SJCRH30 (cell line): Measurements from ENCODE around the gene KLHDC3. TPM values are rescaled to one million over a fixed set of nuclear protein-coding genes. Genes with fewer than 3 reads are reported as not detected.

Source experiments
- DNase-seq, 2 experiments: peaks; one replicate each; pipeline ENCODE4 v3.0.0-alpha.2; 2015 to 2020
- H3K27ac ChIP-seq: fragments of 250-450 bp; sonication (Bioruptor Pico); 2 replicates; pipeline ENCODE4 v1.5.1; 2020; ENCODE audit warnings: mild to moderate bottlenecking, moderate library complexity
- H3K27me3 ChIP-seq: fragments of 250-450 bp; sonication (Bioruptor Pico); 2 replicates; pipeline ENCODE4 v1.5.1; 2020; ENCODE audit warnings: mild to moderate bottlenecking, moderate library complexity
- H3K36me3 ChIP-seq: fragments of 250-450 bp; sonication (Bioruptor Pico); 2 replicates; pipeline ENCODE4 v1.5.1; 2020; ENCODE audit warnings: mild to moderate bottlenecking, moderate library complexity
- H3K4me1 ChIP-seq: fragments of 250-450 bp; sonication (Bioruptor Pico); 2 replicates; pipeline ENCODE4 v1.5.1; 2020; ENCODE audit warnings: mild to moderate bottlenecking, moderate library complexity
- H3K4me3 ChIP-seq: fragments of 250-450 bp; sonication (Bioruptor Pico); 2 replicates; pipeline ENCODE4 v1.5.1; 2020; ENCODE audit warnings: mild to moderate bottlenecking, moderate library complexity
- H3K9me3 ChIP-seq: fragments of 250-450 bp; sonication (Bioruptor Pico); replicated peaks from 2 replicates; pipeline ENCODE4 v1.5.1; 2020; ENCODE audit warnings: mild to moderate bottlenecking, moderate library complexity
- total RNA-seq: library from RNA; depleted of rRNA; stranded (reverse); fragments of >200 nt; shearing (Covaris generic); gene quantifications from 2 replicates; pipeline ENCODE4 v1.2.3, GENCODE V29; 2014

The KLHDC3 gene
- total RNA-seq, 1 experiment from 2014 or later, result 115 TPM

DNA sequence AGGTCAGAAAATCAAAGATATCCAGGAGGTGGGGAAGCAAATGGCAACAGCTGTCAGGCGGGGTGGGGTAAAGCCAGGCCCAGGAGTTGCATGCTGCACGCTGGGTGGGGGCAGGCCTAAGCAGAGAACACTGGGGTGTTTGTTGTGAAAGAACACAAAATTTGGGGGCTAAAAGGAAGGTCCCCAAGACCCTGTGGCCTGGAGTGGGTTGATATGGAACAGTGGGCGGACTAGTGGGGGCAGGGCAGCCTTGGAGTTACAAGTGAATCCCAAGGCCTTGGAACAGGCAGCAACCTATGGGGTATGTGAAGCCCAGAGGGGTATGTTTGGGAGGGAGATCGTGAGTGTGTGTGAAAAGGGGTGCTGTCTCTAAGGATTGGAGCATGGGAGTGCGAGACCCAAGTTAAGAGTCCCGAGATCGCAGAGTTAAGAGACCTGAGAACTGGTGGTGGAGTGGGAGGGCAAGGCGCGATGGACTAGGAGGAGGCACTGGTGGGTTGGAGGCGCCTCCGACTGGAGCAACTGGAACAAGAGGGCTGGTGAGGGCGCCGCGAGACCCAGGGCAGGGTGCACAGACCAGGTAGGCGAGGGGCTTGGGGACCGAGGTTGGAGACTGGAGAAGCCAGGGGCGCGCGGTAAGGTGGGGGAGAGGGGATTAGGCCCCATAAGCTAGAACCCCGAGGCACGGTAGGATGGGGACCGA, 38.9 kb downstream of the KLHDC3 start:
- peak overlapping the region; percentile 80 for H3K4me3 ChIP-seq
- peaks cover 10% of the 10 kb centered on the region for H3K36me3 ChIP-seq
- H3K9me3 ChIP-seq, result no peaks in the 10 kb centered on the region
- no peaks in the 10 kb centered on the region for H3K27me3 ChIP-seq
- peak; percentile 61 to 62 for DNase-seq
- H3K27ac ChIP-seq, result peak overlapping the region; percentile 85
- H3K4me1 ChIP-seq, result peaks cover 11% of the 10 kb centered on the region; the same call in 1 of the 2 replicates

DNA sequence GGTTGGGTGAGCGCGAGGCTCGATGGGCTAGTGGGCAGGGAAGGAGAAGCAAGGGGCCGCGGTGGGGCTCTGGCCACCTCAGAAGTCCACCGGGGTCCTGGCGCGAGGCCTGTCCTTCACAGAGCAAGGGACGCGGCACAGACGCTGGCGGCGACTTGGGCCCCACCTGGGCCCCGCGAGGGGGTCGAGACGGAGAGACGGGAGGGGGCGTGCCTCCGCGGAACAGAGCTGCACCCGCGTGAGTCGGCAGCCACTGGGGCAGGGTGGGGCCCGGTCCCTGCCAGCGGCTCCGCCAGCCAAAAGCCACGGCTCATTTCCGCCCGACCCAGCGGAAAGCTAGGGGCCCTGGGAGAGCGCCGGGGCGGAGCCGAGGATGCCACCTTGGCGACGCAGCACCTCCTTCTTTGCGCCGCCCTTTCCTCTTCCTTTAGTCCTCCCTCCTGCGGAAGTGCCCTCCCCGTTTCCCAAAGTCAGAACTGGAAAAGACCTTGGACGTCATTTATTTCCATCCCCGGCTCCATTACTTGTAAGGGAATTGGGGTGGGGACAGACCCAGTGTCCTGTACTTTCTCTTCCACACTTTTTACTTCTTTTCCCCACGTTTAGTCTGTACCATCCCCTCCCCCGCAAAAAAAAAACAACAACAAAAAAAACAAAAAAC, 39.6 kb downstream of the KLHDC3 start, which contains the start of gene CUL7:
Gene CUL7, minus strand, starts transcription at position 307 of the 661 bp plus-strand sequence. CDS start 1,063 bp downstream, outside the sequence.
- peak within 1 kb of the TSS; percentile 80 for H3K4me3 ChIP-seq

DNA sequence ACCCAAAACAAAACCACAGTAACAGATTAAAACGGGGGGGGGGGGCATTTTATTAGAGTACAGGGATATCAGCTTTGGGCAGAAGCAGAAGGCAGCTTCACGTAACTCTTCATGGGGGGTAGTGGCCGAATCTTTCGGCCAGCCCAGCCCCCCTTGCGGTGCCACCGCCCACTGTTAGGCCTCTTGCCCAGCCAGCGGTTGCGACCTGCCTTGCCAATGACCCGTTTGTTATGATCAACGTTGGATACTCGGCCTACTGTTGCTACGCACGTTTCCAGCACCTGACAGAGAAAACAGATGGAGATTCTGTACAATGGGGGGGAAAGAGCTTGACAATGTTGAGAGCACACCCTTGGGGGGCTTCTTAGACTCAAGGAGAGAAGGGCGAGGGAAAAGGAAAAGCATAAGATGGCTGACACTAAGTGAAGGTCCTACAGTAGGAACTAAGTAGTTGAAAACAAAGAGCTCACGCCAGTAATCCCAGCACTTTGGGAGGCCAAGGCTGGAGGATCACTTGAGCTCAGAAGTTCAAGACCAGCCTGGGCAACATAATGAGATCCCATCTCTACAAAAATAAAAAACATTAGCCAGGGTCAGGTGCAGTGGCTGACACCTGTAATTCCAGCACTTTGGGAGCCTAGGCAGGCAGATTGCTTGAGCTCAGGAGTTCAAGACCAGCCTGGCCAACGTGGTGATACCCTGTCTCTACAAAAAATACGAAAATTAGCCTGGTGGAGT, 40.3 kb downstream of the KLHDC3 start:
- H3K9me3 ChIP-seq, result no peaks in the 10 kb centered on the region
- peak overlapping the region; percentile 85 for H3K27ac ChIP-seq
- peaks cover 16% of the 10 kb centered on the region for H3K4me1 ChIP-seq
- H3K27me3 ChIP-seq, result no peaks in the 10 kb centered on the region
- peaks cover 5% of the 10 kb centered on the region for H3K36me3 ChIP-seq
- H3K4me3 ChIP-seq, result peak overlapping the region; percentile 80
- no peak for DNase-seq

More for the DNA sequence above, 39.6 kb downstream of the KLHDC3 start, which contains the start of gene CUL7:
- peaks cover 16% of the 10 kb centered on the region for H3K4me1 ChIP-seq
- peaks cover 7% of the 10 kb centered on the region for H3K36me3 ChIP-seq
- peak; percentile 94 to 97 for DNase-seq
- H3K9me3 ChIP-seq, result no peaks in the 10 kb centered on the region
- H3K27ac ChIP-seq, result peak within 1 kb of the TSS; percentile 85
- no peaks in the 10 kb centered on the region for H3K27me3 ChIP-seq

DNA sequence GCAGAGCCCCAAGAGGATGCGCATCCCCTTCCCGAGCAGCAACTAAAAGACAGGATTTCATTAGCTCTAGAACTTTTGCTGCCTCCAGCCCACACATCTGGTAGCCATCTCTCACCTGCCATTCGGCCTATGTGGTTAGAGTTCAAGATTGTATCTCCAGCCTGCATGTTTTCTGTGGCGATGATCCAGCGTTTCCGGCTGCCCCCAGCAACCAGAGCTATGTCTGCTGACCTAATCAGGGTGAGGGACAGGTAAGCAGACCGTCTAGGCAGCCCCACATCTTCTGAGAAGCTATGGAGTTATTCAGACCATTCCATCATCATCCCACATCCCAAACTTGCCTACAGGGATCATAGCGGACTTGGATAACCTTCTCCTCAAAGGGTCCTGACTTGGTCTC, 41.9 kb downstream of the KLHDC3 start:
- Histone ChIP-seq H3K36me3 (no peaks in the 10 kb centered on the region; the same call in 1 of the 2 replicates), H3K27ac (no peak overlapping the region), H3K4me1 (peaks cover 16% of the 10 kb centered on the region), H3K4me3 (no peak overlapping the region), H3K9me3 (no peaks in the 10 kb centered on the region), H3K27me3 (no peaks in the 10 kb centered on the region)
- DNase-seq, result no peak

DNA sequence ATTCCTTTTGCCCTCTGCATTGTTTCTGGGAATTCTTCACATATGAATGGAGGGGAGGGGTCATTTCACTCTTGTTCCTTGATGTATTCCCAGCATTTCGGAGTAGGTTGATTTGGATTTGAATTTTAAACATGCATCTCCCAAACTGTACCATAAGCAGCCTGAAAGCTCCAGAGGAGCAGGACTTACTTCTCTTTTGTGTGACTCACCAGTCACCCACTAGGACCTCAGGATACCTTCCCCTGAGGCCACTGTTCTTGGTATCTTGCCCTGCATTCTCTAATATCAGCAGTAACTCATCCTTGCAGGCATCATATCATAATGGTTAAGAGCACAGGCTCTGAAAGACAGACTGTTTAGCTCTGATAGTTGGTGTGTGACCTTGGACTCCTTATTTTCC, 44.5 kb downstream of the KLHDC3 start:
- H3K36me3 ChIP-seq, result no peaks in the 10 kb centered on the region; the same call in 1 of the 2 replicates
- DNase-seq, result no peak
- H3K27ac ChIP-seq, result peak overlapping the region; percentile 61; the same call in 1 of the 2 replicates
- H3K4me3 ChIP-seq, result peak overlapping the region; percentile 84
- no peaks in the 10 kb centered on the region for H3K9me3 ChIP-seq
- H3K27me3 ChIP-seq, result no peaks in the 10 kb centered on the region
- peaks cover 5% of the 10 kb centered on the region for H3K4me1 ChIP-seq

DNA sequence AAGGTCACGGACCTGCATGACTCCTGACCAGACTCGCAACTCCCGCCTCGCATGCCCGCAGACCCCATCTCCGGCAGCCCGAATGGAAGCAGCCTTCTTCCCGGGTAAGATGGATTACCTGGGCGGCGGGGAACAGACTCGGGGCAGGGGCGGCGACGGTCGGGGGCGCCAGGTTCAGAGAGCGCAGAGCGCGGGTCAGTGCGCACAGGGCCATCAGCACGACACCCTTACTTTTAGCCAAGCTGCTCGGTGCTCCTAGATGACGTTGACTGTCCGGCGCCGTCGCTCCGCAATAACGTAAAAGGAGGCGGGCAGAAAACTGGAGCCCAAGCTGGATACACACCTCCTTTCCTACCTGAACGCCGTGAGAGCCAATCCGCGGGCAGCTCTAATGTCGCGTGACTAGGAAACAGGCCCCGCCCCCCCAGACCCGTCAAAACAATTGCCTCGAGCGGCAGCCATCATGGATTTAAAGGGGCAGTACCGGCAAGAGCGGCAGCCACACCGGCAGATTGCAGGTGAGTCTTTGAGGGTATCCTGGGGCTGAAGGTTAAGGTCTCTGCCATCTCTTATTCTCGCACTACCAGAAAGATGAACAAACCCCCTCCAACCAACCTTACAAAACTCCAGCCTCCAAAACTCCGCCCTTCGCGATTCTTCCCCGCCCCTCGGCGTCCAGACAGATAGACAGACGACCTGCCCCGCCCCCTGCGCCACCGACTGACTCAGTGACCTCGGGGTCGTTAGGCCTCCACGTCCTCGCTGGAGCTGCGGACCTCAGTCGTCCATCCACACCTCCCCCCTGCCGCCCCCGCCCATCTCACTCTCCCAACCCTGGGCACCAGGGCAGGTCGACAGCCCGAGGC, 45.4 kb downstream of the KLHDC3 start, which contains the start of the genes KLC4 and MRPL2:
Gene KLC4, plus strand, starts transcription at position 464 of the 866 bp plus-strand sequence. CDS start 1,705 bp downstream, outside the sequence.
Gene MRPL2, minus strand, starts transcription at position 267 of the 866 bp plus-strand sequence. Its CDS starts 53 bp downstream, at position 214.
- peaks cover 5% of the 10 kb centered on the region for H3K4me1 ChIP-seq
- no peaks in the 10 kb centered on the region for H3K9me3 ChIP-seq
- H3K27ac ChIP-seq, result peak within 1 kb of the TSS; percentile 61
- DNase-seq, result peak; percentile 98 to 99
- peak within 1 kb of the TSS; percentile 84 for H3K4me3 ChIP-seq
- H3K27me3 ChIP-seq, result no peaks in the 10 kb centered on the region
- H3K36me3 ChIP-seq, result no peaks in the 10 kb centered on the region; the same call in 1 of the 2 replicates

DNA sequence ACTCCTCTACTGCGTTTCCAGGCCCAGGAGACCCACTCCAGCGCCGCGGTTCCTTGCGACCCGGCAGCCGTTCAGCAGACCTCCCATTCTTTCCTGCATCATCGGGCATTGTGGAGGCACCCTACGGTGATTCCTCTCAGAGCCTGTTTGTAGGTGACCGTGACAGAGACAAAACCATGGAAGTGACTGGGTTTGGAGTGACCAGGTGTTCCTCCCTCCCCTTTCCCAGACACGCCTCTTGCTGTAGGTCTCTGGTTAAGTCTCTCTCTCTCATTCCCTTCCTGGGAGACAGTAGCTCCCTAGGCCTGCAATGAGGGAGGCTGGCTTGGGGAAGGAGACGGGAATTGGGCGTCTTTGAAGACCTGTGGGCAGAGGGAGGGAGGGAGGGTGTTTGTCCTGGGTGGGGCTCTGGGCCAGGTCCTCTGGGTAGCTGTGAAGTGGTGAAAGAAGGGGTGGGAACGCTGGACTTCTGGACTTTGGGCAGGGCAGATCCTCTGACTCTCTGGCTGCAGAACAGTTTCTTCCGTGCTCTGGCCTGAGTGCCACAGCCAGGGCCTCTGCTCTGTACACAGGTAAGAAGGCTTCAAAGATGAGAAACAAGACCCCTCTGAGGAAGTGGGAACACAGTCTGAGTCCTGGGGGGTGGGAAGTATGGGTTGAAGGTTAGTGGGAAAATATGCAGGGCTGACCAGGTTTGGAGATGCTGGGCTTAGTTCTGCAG, 46.1 kb downstream of the KLHDC3 start:
- Histone ChIP-seq H3K27me3 (no peaks in the 10 kb centered on the region), H3K4me3 (peak overlapping the region; percentile 84), H3K4me1 (peaks cover 5% of the 10 kb centered on the region), H3K27ac (peak overlapping the region; percentile 61), H3K9me3 (no peaks in the 10 kb centered on the region), H3K36me3 (no peaks in the 10 kb centered on the region)
- no peak for DNase-seq

DNA sequence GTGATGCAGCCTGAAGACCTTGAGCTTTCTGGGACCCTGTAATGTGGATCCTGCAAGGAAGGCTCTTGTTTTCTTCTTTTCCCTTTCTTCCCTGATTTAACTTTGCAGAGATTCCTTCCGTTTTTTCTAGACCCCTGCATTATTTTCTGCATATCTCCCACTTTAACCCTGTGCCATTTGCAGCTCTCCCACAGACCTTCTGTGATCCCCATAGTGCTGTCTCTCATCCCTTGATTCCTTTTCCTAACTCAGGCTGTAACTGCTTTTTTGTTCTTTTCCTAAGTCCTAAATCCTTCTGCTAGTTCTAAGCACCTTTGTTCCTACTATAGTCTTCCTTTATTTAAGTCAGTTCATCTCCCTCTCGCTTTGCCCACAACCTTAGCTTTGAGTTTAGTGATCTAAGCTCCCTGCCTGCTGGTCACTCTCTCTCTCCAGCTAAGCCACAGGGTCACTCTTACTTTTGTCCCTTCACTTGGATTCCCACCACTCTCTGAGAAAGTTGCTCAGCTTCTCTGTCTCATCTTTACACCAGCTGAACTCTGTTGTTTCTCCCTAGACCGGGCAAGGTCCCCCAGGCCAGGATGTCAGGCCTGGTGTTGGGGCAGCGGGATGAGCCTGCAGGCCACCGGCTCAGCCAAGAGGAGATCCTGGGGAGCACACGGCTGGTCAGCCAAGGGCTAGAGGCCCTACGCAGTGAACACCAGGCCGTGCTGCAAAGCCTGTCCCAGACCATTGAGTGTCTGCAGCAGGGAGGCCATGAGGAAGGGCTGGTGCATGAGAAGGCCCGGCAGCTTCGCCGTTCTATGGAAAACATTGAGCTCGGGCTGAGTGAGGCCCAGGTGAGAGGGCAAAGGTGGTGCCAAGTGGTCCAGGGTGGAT, 46.9 kb downstream of the KLHDC3 start:
- H3K36me3 ChIP-seq, result no peaks in the 10 kb centered on the region

DNA sequence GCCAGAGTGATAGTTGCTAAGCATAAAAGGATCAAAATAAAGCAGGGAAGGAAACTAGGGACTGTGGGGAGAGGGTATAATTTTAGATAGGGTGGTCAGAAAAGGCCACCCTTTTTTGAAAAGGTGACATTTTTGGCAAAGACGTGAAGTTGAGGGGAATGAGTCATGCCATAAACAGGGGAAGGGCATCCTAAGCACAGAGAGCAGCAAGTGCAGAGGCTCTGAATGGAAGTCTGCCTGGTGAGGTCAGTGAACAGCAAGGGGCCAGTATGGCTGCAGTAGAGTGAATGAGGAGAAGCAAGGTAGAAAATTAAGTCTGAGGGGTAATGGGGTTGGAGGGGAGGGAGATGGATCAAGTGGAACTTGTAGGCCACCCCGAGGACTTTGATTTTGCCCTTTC, 47.8 kb downstream of the KLHDC3 start:
- Histone ChIP-seq H3K27ac (no peak overlapping the region), H3K4me1 (peaks cover 5% of the 10 kb centered on the region), H3K27me3 (no peaks in the 10 kb centered on the region), H3K36me3 (no peaks in the 10 kb centered on the region), H3K4me3 (no peak overlapping the region), H3K9me3 (no peaks in the 10 kb centered on the region)
- no peak for DNase-seq

More for the DNA sequence above, 46.9 kb downstream of the KLHDC3 start:
- Histone ChIP-seq H3K27ac (no peak overlapping the region), H3K27me3 (no peaks in the 10 kb centered on the region), H3K4me3 (no peak overlapping the region), H3K4me1 (peaks cover 5% of the 10 kb centered on the region), H3K9me3 (no peaks in the 10 kb centered on the region)
- no peak for DNase-seq

DNA sequence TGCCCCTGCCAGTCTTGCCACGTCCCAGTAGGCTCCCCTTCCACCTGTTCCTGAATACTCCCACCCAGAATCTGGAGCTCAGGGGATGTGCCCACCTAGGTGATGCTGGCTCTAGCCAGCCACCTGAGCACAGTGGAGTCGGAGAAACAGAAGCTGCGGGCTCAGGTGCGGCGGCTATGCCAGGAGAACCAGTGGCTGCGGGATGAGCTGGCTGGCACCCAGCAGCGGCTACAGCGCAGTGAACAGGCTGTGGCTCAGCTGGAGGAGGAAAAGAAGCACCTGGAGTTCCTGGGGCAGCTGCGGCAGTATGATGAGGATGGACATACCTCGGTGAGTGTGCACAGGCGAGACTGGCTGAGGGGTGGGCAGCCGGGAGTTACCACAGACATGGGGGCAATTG, 48.8 kb downstream of the KLHDC3 start:
- H3K27me3 ChIP-seq, result no peaks in the 10 kb centered on the region
- H3K4me1 ChIP-seq, result peaks cover 5% of the 10 kb centered on the region
- H3K36me3 ChIP-seq, result no peaks in the 10 kb centered on the region
- H3K27ac ChIP-seq, result no peak overlapping the region
- no peak overlapping the region for H3K4me3 ChIP-seq
- DNase-seq, result no peak
- no peaks in the 10 kb centered on the region for H3K9me3 ChIP-seq

DNA sequence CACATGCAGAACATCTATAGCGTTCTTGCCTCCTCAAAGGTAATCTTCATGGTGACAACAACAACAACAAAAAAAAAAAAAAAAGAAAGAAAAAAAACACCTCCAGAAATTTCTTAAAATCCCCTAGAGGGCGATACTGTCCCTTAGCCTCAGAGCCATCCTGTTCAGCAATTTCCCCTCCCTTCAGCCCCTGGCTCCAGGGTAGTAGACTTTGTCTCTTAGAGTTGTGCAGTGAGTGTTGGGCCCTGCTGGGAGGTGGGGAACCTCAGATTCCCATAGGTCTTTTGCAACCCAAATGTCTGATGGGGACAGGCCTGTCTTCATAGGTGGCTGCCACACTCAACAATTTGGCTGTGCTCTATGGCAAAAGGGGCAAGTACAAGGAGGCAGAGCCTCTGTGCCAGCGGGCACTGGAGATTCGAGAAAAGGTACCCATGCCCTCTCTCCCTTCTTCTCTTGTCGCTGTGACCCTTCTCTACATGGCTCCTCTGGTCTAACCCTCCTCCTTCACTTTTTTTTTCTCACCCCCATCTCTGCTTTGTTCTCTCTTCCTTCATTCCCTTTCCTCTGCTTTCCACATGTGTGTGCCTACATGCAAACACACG, 56.1 kb downstream of the KLHDC3 start:
- no peaks in the 10 kb centered on the region for H3K4me1 ChIP-seq
- H3K4me3 ChIP-seq, result no peak overlapping the region
- no peak overlapping the region for H3K27ac ChIP-seq
- H3K27me3 ChIP-seq, result no peaks in the 10 kb centered on the region
- H3K9me3 ChIP-seq, result no peaks in the 10 kb centered on the region
- DNase-seq, result peak; percentile 37 to 72
- H3K36me3 ChIP-seq, result no peaks in the 10 kb centered on the region
